ENCODE results near the gene NUP153.
"Not testable (repeated sequence)": the region's sequence is repeated elsewhere in the genome, so short reads cannot be mapped to it uniquely, and the experiment has no call there.

- not testable (repeated sequence) for TF ChIP-seq CTCF (IDR thresholded peaks at IDR 0.05); POLR2AphosphoS5 (IDR thresholded peaks at IDR 0.05; ENCODE audit: low read depth, low read length); USF1 (IDR thresholded peaks at IDR 0.05; ENCODE audit: borderline replicate concordance, low read depth); RCOR1 (IDR thresholded peaks at IDR 0.05; ENCODE audit: low read length)
Measured at GRCh38 chr6:17744757-17745308, 38.1 kb upstream of the NUP153 start.

Measured in SK-N-SH (cell line).